Fibroblast of skin of left quadriceps (primary cell): ENCODE data around the gene IDH2.

Experiments
- DNase-seq, 2 experiments: peaks; one replicate each; pipeline ENCODE4 v3.0.0-alpha.2; 2013; ENCODE audit warnings: low read depth in 2 of 2

The IDH2 gene

GRCh38 chr15:90043530-90044010, 58.7 kb downstream of the IDH2 start:
- DNase-seq, result no peak

DNA sequence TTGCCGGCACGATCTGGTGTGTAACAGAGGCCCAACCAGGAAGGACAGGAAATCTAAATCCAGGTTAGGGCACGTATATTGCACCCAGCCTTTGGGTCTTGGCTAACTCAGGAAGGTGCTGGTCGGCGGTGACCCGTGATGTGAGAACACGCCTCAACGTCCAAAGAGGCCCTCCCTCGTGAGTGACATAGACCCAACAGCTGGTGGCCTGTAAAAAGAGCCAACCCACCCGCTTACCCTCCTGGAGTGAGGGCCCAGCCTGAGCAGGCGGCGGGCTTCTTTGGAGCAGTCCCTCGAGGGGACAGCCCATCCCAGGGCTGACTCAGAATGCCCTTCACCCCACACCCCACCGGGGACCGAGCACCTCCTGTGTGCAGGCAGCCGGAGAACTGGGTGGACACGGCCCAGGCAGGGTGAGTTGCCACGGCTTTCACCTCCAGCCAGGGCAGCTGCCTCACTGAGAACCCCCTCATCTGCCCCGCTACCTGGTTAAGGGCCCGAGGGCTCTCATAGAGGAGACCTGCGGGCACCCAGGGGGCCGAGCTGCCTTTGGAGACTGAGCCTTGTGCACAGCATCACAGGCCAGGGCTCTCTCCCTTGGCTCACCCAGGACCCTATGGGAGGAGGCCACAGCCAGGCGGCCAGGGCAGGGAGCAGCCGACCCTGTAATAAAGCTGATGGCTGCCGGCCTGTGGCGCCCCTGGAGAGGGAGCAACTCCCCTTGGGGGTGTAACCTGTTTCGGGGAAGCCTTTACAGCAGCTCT, 59.3 kb downstream of the IDH2 start:
- no peak for DNase-seq

- DNase-seq, result no peak
These were observed 59.9 kb downstream of the IDH2 start for GRCh38 chr15:90042356-90042755.

DNA sequence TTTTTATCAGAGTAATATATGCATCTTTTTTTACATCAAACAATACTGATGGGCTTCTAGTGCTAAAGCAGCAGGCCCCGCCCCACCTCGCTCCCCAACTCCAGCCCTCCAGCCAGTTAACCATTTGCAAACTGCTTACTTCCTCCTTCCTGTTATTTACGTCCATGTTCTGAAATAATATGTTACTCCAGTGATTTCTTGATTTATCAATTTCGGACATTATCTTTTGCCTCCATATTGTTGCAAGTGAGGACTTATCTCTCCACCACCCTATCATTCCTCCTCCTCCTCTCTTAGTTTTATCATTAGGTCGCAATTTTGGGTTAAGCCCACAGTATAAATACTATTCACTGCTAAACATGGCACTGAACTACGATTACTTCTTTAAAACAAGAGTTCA, 61.6 kb downstream of the IDH2 start:
- no peak for DNase-seq

- no peak for DNase-seq
These were observed 62.3 kb downstream of the IDH2 start for GRCh38 chr15:90039996-90040395.

GRCh38 chr15:90038632-90039095, 63.6 kb downstream of the IDH2 start:
- no peak for DNase-seq

- DNase-seq, result no peak
These were observed 64.2 kb downstream of the IDH2 start for GRCh38 chr15:90037961-90038631.

DNA sequence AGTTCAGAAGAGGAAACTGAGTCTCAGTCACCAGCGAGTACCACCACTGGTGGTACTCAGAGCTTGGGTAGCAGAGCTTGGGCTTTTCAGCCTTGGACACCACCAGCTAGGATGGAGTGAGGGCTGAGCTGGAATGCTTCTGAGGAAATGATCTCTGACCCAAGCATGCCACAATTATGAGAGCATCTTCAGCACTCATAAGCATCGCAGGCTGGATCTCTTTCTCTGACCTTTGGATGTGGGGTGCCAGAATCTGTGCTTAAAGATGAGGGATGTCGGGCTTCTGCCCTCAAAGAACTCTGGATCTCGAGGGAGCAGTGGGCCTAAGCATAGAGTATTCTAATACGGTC, 64.8 kb downstream of the IDH2 start:
- no peak for DNase-seq

DNA sequence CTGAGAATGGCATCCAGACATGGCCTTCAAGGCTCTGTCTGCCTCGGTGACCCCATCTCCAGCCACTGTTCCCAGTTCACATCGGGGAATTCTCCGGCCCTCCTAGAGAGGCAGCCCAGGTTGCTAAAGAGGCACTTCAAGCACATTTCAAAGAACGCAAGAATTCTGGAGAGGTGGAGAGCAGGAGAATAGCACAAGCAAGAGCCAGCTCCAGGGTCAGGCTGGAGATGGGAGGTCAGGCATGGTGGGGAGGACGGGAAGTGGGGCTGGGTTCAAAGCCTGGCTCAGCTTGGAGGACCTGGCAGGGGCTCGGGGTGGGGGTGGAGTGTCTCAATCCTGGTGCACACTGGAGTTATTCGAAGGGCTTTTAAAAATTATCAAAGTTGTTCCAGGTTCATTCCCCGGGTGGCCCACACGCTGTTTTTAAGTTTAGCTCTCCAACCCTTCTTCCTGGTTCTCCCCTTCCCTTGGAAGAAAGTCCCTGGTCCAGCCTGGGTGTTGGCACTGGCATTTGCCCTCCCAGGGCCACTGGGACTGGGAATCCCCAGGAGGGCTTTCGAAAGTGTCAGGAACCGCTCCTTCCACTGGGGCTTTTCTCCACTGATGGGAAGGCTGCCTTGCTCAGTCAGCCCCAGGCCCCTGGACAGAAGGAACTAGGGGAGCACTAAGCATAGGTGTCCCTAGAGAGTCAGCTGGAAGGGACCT, 65.3 kb downstream of the IDH2 start:
- DNase-seq, result no peak

GRCh38 chr15:90036343-90036742, 65.9 kb downstream of the IDH2 start:
- DNase-seq, result no peak

DNA sequence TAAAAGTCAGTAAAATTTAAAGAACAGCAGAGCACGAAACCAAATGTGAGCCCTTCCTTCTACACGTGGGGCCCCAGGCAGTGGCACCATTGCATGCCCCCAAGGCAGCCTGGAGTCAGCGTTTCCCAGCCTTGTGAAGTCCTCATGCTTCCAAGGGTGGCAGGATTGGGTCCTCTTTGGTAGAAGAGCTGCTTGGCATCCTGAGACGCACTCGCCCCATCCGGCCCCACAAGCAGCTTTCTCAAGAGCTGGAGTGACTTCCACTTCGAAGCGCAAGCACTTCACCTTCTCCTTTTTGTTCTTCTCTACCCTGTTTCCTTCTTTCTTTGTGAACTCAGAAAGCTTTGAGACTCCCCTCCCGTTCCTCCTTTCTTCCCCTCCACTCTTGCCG, 66.4 kb downstream of the IDH2 start:
- no peak for DNase-seq

DNA sequence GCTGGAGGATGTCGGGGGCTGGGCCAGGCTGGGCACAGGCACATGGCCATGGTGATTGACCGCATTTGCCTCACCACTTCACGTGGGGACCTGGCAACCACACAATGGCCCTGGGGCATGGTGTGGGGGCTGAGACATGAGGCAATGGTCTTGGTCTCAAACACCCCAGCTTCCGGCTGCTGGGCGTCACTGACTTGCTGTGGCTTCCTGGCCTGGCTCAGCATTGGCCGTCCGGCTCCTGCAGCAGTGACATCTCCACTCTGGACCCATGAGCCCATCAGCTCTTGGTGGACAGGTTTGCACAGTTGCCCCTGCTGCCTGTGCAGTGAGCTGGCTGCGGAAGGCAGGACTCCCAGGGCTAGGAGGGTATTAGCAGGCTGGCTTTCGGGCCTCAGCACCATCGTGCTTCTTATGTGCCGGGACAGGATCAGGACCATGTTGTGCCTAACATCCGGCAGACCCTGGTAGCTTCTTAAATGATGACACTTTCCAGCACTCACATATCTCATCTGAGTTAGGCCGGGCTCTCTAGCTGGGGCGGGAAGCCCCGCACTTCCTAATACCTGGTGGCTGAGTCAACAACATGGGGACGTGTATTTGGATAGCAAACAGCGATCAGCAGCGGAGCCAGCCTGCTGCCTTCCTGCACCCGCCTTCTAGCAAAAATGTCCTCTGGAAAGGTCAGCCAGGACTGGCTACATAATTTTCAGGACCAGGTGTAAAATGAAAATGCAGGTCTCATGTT, 67.0 kb downstream of the IDH2 start:
- DNase-seq, result no peak

- DNase-seq, result no peak
These were observed 68.8 kb downstream of the IDH2 start for GRCh38 chr15:90033448-90033847.
